K562 (cell line): Measurements from ENCODE around the gene ACTRT3. TPM values are rescaled to one million over a fixed set of nuclear protein-coding genes. Genes with fewer than 3 reads are reported as not detected.
A peak's percentile ranks its signal among the peaks of the same experiment; 100 is the strongest.

ENCODE experiments used
- BHLHE40 ChIP-seq: IDR thresholded peaks from 2 replicates; pipeline ENCODE4 v1.6.1; 2011; ENCODE audit warnings: low read length, improper control_type of control experiment
- E2F3 ChIP-seq: fragments of 250-450 bp; sonication (Bioruptor Pico); IDR thresholded peaks from 2 replicates; pipeline ENCODE4 v1.4.0; 2020; ENCODE audit warnings: mild to moderate bottlenecking
- ESRRA ChIP-seq: fragments of 450-650 bp; IDR thresholded peaks from 2 replicates; pipeline ENCODE4 v1.6.1; 2014; ENCODE audit warnings: low read depth, mild to moderate bottlenecking, moderate library complexity, borderline replicate concordance
- FIP1L1 ChIP-seq: fragments of 200-400 bp; formaldehyde crosslinking; IDR thresholded peaks from 2 replicates; pipeline ENCODE4 v1.6.1; 2018; ENCODE audit warnings: mild to moderate bottlenecking, low read depth, low read length; ENCODE audit not compliant: poor library complexity, severe bottlenecking
- FOXJ2 ChIP-seq: fragments of 200-800 bp; sonication (Bioruptor generic); IDR thresholded peaks from 2 replicates; pipeline ENCODE4 v1.6.1; 2016; ENCODE audit warnings: missing genetic modification characterization, missing compliant biosample characterization
- GATA2 ChIP-seq: sonication (generic); formaldehyde crosslinking; IDR thresholded peaks from 2 replicates; pipeline ENCODE4 v1.4.0; 2020; ENCODE audit warnings: mild to moderate bottlenecking, missing genetic modification reagents
- LARP7 ChIP-seq: fragments of 450-650 bp; IDR thresholded peaks from 2 replicates; pipeline ENCODE4 v1.6.1; 2016
- MYC ChIP-seq, 2 experiments: fragments of 250-450 bp in 1 of 2; sonication (Bioruptor Pico) in 1 of 2; IDR thresholded peaks; 2 replicates each; pipeline versions ENCODE4 v1.5.1 to v1.6.1; 2012 to 2021; ENCODE audit warnings: low read depth in 2 of 2, borderline replicate concordance in 1 of 2, improper control_type of control experiment in 1 of 2, low read length in 1 of 2, mild to moderate bottlenecking in 1 of 2, moderate library complexity in 1 of 2
- PCBP2 ChIP-seq: fragments of 200-400 bp; formaldehyde crosslinking; IDR thresholded peaks from 2 replicates; pipeline ENCODE4 v1.6.1; 2018; ENCODE audit warnings: low read length, low read depth, mild to moderate bottlenecking, moderate library complexity; ENCODE audit not compliant: poor library complexity, severe bottlenecking
- RBM25 ChIP-seq: fragments of 200-400 bp; formaldehyde crosslinking; IDR thresholded peaks from 2 replicates; pipeline ENCODE4 v1.6.1; 2018; ENCODE audit warnings: low read length, low read depth, moderate library complexity; ENCODE audit not compliant: severe bottlenecking
- RHOXF2B ChIP-seq: fragments of 250-450 bp; sonication (Bioruptor Pico); conservative IDR thresholded peaks from 2 replicates; pipeline ENCODE4 v1.5.1; 2021
- SOX6 ChIP-seq: fragments of 450-650 bp; IDR thresholded peaks from 2 replicates; pipeline ENCODE4 v1.6.1; 2014; ENCODE audit warnings: mild to moderate bottlenecking
- TRIM24 ChIP-seq, 2 experiments: fragments of 450-650 bp; IDR thresholded peaks; 2 replicates each; pipeline ENCODE4 v1.6.1; 2016
- ZEB2 ChIP-seq: fragments of 450-650 bp; IDR thresholded peaks from 2 replicates; pipeline ENCODE4 v1.6.1; 2016
- ZNF197 ChIP-seq: fragments of 200-800 bp; sonication (Bioruptor generic); IDR thresholded peaks from 2 replicates; pipeline ENCODE4 v1.6.1; 2016; ENCODE audit warnings: low read depth, missing genetic modification characterization, missing compliant biosample characterization
- ZNF224 ChIP-seq: sonication (generic); formaldehyde crosslinking; IDR thresholded peaks from 2 replicates; pipeline ENCODE4 v1.8.0; 2022; ENCODE audit warnings: mild to moderate bottlenecking, missing genetic modification reagents
- ZNF274 ChIP-seq: IDR thresholded peaks from 2 replicates; pipeline ENCODE4 v1.6.1; 2011; ENCODE audit warnings: low read depth, mild to moderate bottlenecking, low read length, moderate library complexity, borderline replicate concordance
- polyA plus RNA-seq, 8 experiments: library from polyadenylated mRNA; depleted of rRNA in 4 of 8; stranded (reverse) in 5 of 8; unstranded in 3 of 8; fragments of >200 nt; fragmentation: Nextera tagmentation in 2 of 8; fragmentation: Illumina TruSeq in 1 of 8; extraction: Ambion mirVana in 2 of 8; extraction: Trizol in 1 of 8; gene quantifications; 2 replicates each; pipeline versions ENCODE4 v1.2.1 to v1.2.3, GENCODE V29; 2011 to 2014; ENCODE audit warnings: inconsistent platforms in 1 of 8, missing spikeins in 1 of 8
- total RNA-seq, 7 experiments: library from RNA; depleted of rRNA in 6 of 7; stranded (reverse); fragments of >200 nt in 6 of 7; fragmentation: Illumina TruSeq in 2 of 7; extraction: Trizol in 2 of 7; gene quantifications; 2 replicates each; pipeline versions ENCODE4 v1.2.1 to v1.2.3, GENCODE V29; 2011 to 2021; ENCODE audit warnings: low replicate concordance in 1 of 7
- TF ChIP-seq, protein P1 (sequence below): IDR thresholded peaks from 2 replicates; pipeline ENCODE4 v1.6.1; 2011; ENCODE audit not compliant: insufficient read length; ENCODE audit errors: extremely low read depth
- TF ChIP-seq, protein P2 (sequence below): fragments of 250-450 bp; sonication (Bioruptor Pico); IDR thresholded peaks from 2 replicates; pipeline ENCODE4 v1.4.0; 2020; ENCODE audit warnings: mild to moderate bottlenecking, moderate library complexity
- TF ChIP-seq, protein P3 (sequence below): fragments of 450-650 bp; formaldehyde crosslinking; IDR thresholded peaks from 2 replicates; pipeline ENCODE4 v1.4.0; 2022; ENCODE audit warnings: missing genetic modification characterization
- TF ChIP-seq, protein P4 (sequence below), 2 experiments: fragments of 450-650 bp; IDR thresholded peaks; 2 replicates each; pipeline ENCODE4 v1.6.1; 2016

Gene ACTRT3
- total and polyA plus RNA-seq, 9 of the 15 experiments (the other 6 are each of a cell fraction or from before 2014, with no cell fraction given), result 0.06 to 0.11 (median 0.07) TPM; not detected in 5

DNA sequence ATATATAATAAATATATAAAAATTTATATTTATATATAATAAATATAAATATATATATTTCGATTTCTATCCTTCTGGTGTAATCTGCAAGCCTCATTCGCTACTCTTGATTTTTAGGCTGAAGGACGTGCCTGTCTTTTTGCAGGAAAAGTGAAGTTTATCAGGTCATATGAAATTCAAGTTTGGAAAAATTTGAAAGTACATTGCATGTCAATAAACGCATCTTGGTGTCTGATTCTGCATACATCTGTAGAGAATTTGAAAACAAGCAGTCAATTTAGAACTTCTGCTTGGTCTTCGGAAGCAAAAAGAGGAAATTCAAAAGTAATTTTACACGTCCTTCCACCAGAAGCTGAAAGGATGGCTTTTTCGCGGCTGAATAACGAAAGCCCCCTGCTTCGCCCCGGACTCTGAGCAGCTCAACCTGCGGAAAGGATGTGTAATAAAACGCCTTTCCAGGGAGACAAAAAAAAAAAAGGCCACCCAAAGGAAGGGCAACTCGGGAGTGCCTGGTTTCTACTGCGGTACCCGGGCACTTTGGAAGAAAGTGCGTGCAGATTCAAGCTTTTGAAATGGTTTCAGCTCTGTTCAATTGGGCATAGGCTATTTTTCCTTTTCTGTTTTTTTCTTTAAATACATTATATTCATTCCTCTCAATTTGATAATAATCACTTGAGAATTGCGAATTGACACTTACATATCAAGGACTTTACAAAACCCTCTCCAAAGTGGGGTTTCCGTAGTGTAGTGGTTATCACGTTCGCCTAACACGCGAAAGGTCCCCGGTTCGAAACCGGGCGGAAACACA lies 2.3 kb upstream of the ACTRT3 start (continued):
- TF ChIP-seq ZNF274 (peak; percentile 36; the same call in 1 of the 2 replicates), FIP1L1 (no peak), MYC (IDR thresholded peaks at IDR 0.05; ENCODE audit: low read depth, low read length) (no peak), MYC (CRISPR knock-in tag; IDR thresholded peaks at IDR 0.05; ENCODE audit: borderline replicate concordance, low read depth) (no peak), FOXJ2 (tag) (0 out of 2 replicates have a peak, but pooled peaks have one; percentile 56), ZNF224 (no peak), LARP7 (no peak), RHOXF2B (CRISPR knock-in tag) (0 out of 2 replicates have a peak, but pooled peaks have one; percentile 10), ESRRA (peak; percentile 8; the same call in 1 of the 2 replicates), TRIM24 (IDR thresholded peaks at IDR 0.05) (peak in 1 of 2 experiments; percentile 60; a peak in 1 of 4 replicates), E2F3 (CRISPR knock-in tag) (no peak), ZEB2 (no peak), BHLHE40 (peak; percentile 40; the same call in 1 of the 2 replicates), RBM25 (no peak), PCBP2 (no peak), SOX6 (peak; percentile 43; the same call in 1 of the 2 replicates), ZNF197 (CRISPR knock-in tag) (0 out of 2 replicates have a peak, but pooled peaks have one; percentile 32), GATA2 (CRISPR knock-in tag) (peak; percentile 85)
- TF ChIP-seq, protein P1, sequence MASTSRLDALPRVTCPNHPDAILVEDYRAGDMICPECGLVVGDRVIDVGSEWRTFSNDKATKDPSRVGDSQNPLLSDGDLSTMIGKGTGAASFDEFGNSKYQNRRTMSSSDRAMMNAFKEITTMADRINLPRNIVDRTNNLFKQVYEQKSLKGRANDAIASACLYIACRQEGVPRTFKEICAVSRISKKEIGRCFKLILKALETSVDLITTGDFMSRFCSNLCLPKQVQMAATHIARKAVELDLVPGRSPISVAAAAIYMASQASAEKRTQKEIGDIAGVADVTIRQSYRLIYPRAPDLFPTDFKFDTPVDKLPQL, result peak; percentile 14
- TF ChIP-seq, protein P2, sequence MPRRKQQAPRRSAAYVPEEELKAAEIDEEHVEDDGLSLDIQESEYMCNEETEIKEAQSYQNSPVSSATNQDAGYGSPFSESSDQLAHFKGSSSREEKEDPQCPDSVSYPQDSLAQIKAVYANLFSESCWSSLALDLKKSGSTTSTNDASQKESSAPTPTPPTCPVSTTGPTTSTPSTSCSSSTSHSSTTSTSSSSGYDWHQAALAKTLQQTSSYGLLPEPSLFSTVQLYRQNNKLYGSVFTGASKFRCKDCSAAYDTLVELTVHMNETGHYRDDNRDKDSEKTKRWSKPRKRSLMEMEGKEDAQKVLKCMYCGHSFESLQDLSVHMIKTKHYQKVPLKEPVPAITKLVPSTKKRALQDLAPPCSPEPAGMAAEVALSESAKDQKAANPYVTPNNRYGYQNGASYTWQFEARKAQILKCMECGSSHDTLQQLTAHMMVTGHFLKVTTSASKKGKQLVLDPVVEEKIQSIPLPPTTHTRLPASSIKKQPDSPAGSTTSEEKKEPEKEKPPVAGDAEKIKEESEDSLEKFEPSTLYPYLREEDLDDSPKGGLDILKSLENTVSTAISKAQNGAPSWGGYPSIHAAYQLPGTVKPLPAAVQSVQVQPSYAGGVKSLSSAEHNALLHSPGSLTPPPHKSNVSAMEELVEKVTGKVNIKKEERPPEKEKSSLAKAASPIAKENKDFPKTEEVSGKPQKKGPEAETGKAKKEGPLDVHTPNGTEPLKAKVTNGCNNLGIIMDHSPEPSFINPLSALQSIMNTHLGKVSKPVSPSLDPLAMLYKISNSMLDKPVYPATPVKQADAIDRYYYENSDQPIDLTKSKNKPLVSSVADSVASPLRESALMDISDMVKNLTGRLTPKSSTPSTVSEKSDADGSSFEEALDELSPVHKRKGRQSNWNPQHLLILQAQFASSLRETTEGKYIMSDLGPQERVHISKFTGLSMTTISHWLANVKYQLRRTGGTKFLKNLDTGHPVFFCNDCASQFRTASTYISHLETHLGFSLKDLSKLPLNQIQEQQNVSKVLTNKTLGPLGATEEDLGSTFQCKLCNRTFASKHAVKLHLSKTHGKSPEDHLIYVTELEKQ, result no peak
- TF ChIP-seq, protein P3, sequence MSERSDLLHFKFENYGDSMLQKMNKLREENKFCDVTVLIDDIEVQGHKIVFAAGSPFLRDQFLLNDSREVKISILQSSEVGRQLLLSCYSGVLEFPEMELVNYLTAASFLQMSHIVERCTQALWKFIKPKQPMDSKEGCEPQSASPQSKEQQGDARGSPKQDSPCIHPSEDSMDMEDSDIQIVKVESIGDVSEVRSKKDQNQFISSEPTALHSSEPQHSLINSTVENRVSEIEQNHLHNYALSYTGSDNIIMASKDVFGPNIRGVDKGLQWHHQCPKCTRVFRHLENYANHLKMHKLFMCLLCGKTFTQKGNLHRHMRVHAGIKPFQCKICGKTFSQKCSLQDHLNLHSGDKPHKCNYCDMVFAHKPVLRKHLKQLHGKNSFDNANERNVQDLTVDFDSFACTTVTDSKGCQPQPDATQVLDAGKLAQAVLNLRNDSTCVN (CRISPR knock-in tag), result no peak
- TF ChIP-seq, protein P4, sequence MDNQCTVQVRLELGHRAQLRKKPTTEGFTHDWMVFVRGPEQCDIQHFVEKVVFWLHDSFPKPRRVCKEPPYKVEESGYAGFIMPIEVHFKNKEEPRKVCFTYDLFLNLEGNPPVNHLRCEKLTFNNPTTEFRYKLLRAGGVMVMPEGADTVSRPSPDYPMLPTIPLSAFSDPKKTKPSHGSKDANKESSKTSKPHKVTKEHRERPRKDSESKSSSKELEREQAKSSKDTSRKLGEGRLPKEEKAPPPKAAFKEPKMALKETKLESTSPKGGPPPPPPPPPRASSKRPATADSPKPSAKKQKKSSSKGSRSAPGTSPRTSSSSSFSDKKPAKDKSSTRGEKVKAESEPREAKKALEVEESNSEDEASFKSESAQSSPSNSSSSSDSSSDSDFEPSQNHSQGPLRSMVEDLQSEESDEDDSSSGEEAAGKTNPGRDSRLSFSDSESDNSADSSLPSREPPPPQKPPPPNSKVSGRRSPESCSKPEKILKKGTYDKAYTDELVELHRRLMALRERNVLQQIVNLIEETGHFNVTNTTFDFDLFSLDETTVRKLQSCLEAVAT (IDR thresholded peaks at IDR 0.05), result no peak
